Skin epidermis (tissue), 12 donors: ENCODE measurements around the gene LILRA2.
A peak's percentile ranks its signal among the peaks of the same experiment; 100 is the strongest.
"Not testable (repeated sequence)": the region's sequence is repeated elsewhere in the genome, so short reads cannot be mapped to it uniquely, and the experiment has no call there.

Experiments used
- H3K27ac ChIP-seq, 21 experiments: fragments of 200-600 bp; sonication (generic) in 11 of 21; one replicate each; pipeline ENCODE4 v1.5.0; 2020; ENCODE audit warnings: mild to moderate bottlenecking in 3 of 21, inconsistent platforms in 2 of 21, moderate library complexity in 2 of 21
- H3K4me3 ChIP-seq, 7 experiments: fragments of 200-600 bp; sonication (generic) in 2 of 7; one replicate each; pipeline ENCODE4 v1.5.0; 2020; ENCODE audit warnings: inconsistent platforms in 2 of 7, mild to moderate bottlenecking in 2 of 7, moderate library complexity in 1 of 7

LILRA2 gene

GRCh38 chr19:54563206-54563605, 10.4 kb upstream of the LILRA2 start:
- not testable (repeated sequence) for H3K4me3 ChIP-seq, H3K27ac ChIP-seq

GRCh38 chr19:54570316-54570715, 3.3 kb upstream of the LILRA2 start:
- Histone ChIP-seq H3K27ac (no peak overlapping the region), H3K4me3 (no peak overlapping the region)

- peak overlapping the region in 1 of 21 experiments; percentile 14 for H3K27ac ChIP-seq
Observed at GRCh38 chr19:54571715-54572615, 1.6 kb upstream of the LILRA2 start.

GRCh38 chr19:54572696-54573311, 786 bp upstream of the LILRA2 start:
- peak overlapping the region in 8 of 21 experiments; percentile 2 to 76 (median 44) for H3K27ac ChIP-seq
- H3K4me3 ChIP-seq: no peak overlapping the region

More at GRCh38 chr19:54571715-54572615, 1.6 kb upstream of the LILRA2 start:
- H3K4me3 ChIP-seq: not testable (repeated sequence)

- Histone ChIP-seq H3K4me3 (no peak overlapping the region), H3K27ac (peak overlapping the region in 6 of 21 experiments; percentile 13 to 76 (median 46))
Observed at GRCh38 chr19:54574051-54574450, 461 bp downstream of the LILRA2 start.

GRCh38 chr19:54574527-54575056, 1.0 kb downstream of the LILRA2 start:
- no peak overlapping the region for H3K4me3 ChIP-seq
- H3K27ac ChIP-seq: peak overlapping the region in 1 of 21 experiments; percentile 76

GRCh38 chr19:54575205-54575604, 1.6 kb downstream of the LILRA2 start:
- not testable (repeated sequence) for H3K27ac ChIP-seq, H3K4me3 ChIP-seq

GRCh38 chr19:54576411-54576976, 2.9 kb downstream of the LILRA2 start:
- H3K27ac ChIP-seq: no peak overlapping the region
- H3K4me3 ChIP-seq: no peak overlapping the region

GRCh38 chr19:54577334-54577733, 3.7 kb downstream of the LILRA2 start:
- Histone ChIP-seq H3K4me3 (no peak overlapping the region), H3K27ac (no peak overlapping the region)

- H3K27ac ChIP-seq, H3K4me3 ChIP-seq: not testable (repeated sequence)
Observed at GRCh38 chr19:54578268-54578667, 4.7 kb downstream of the LILRA2 start.

GRCh38 chr19:54586397-54586796, 12.8 kb downstream of the LILRA2 start:
- H3K27ac ChIP-seq: no peak overlapping the region
- no peak overlapping the region for H3K4me3 ChIP-seq

GRCh38 chr19:54587026-54587425, 13.4 kb downstream of the LILRA2 start:
- Histone ChIP-seq H3K27ac (no peak overlapping the region), H3K4me3 (no peak overlapping the region)

- H3K4me3 ChIP-seq: peak within 1 kb of the TSS in 2 of 7 experiments; percentile 0 to 26
- H3K27ac ChIP-seq: peak within 1 kb of the TSS in 3 of 21 experiments; percentile 11 to 30 (median 14)
Observed at GRCh38 chr19:54593445-54593844, 19.9 kb downstream of the LILRA2 start, which contains the start of gene LILRA1. LILRA1 (plus strand) TSS chr19:54593632; CDS start chr19:54594245, 613 bp downstream.

GRCh38 chr19:54593931-54594626, 20.5 kb downstream of the LILRA2 start:
- peak overlapping the region in 2 of 7 experiments; percentile 0 to 26 for H3K4me3 ChIP-seq
- H3K27ac ChIP-seq: peak overlapping the region in 3 of 21 experiments; percentile 11 to 30 (median 14)

- peak overlapping the region in 1 of 7 experiments; percentile 26 for H3K4me3 ChIP-seq
- H3K27ac ChIP-seq: no peak overlapping the region
Observed at GRCh38 chr19:54594737-54595136, 21.1 kb downstream of the LILRA2 start.

GRCh38 chr19:54595680-54596436, 22.3 kb downstream of the LILRA2 start:
- not testable (repeated sequence) for H3K4me3 ChIP-seq, H3K27ac ChIP-seq

- Histone ChIP-seq H3K4me3 (no peak overlapping the region), H3K27ac (no peak overlapping the region)
Observed at GRCh38 chr19:54600212-54600611, 26.6 kb downstream of the LILRA2 start.

- no peak overlapping the region for H3K27ac ChIP-seq
- H3K4me3 ChIP-seq: no peak overlapping the region
Observed at GRCh38 chr19:54606230-54606629, 32.6 kb downstream of the LILRA2 start.
